Keratinocyte (primary cell): ENCODE data around the gene CFAP61. TPM values are rescaled to one million over a fixed set of nuclear protein-coding genes. Genes with fewer than 3 reads are reported as not detected.

Experiments used
- DNase-seq: peaks from one replicate; pipeline ENCODE4 v3.0.0-alpha.2; 2011; ENCODE audit warnings: low read depth, missing footprints, low spot score
- FAIRE-seq: peaks from 2 replicates; lab custom pipeline; 2011; peaks lifted over from hg19 to GRCh38; lab: Jason Lieb, UNC
- H2AFZ ChIP-seq: 2 replicates; pipeline ENCODE4 v1.6.0; 2012; ENCODE audit warnings: low read length, control low read depth, inconsistent platforms; ENCODE audit not compliant: control insufficient read depth
- H3K27ac ChIP-seq: 2 replicates; pipeline ENCODE4 v1.5.1; 2011; ENCODE audit warnings: low read length; ENCODE audit not compliant: control insufficient read depth, insufficient read depth
- H3K27me3 ChIP-seq: 3 replicates; pipeline ENCODE4 v1.6.0; 2011; ENCODE audit warnings: low read length; ENCODE audit not compliant: control insufficient read depth, insufficient read depth; ENCODE audit errors: extremely low read depth
- H3K36me3 ChIP-seq, 2 experiments: 2 replicates in 1 of 2; 3 replicates in 1 of 2; pipeline ENCODE4 v1.5.1; 2011; ENCODE audit warnings: low read length in 2 of 2, mild to moderate bottlenecking in 1 of 2; ENCODE audit not compliant: control insufficient read depth in 2 of 2, insufficient read depth in 2 of 2; ENCODE audit errors: extremely low read depth in 1 of 2
- H3K4me1 ChIP-seq: 3 replicates; pipeline ENCODE4 v1.5.1; 2011; ENCODE audit warnings: low read length; ENCODE audit not compliant: control insufficient read depth, insufficient read depth; ENCODE audit errors: extremely low read depth
- H3K4me2 ChIP-seq: 3 replicates; pipeline ENCODE4 v1.6.0; 2011; ENCODE audit warnings: low read depth, low read length; ENCODE audit not compliant: control insufficient read depth, insufficient read depth; ENCODE audit errors: extremely low read depth
- H3K4me3 ChIP-seq, 3 experiments: fragments of 200-600 bp in 1 of 3; sonication (generic) in 1 of 3; 2 replicates in 2 of 3; 3 replicates in 1 of 3; pipeline ENCODE4 v1.5.1; 2011 to 2016; ENCODE audit warnings: low read length in 3 of 3, mild to moderate bottlenecking in 3 of 3, control low read depth in 2 of 3, inconsistent platforms in 1 of 3, low read depth in 1 of 3, mixed read lengths in 1 of 3, mixed run types in 1 of 3, moderate library complexity in 1 of 3; ENCODE audit not compliant: control insufficient read depth in 2 of 3, insufficient read depth in 2 of 3; ENCODE audit errors: extremely low read depth in 1 of 3
- H3K79me2 ChIP-seq: 2 replicates; pipeline ENCODE4 v1.6.0; 2012; ENCODE audit warnings: low read length; ENCODE audit not compliant: control insufficient read depth, insufficient read depth
- H3K9ac ChIP-seq: 3 replicates; pipeline ENCODE4 v1.6.0; 2011; ENCODE audit warnings: low read length; ENCODE audit not compliant: control insufficient read depth, insufficient read depth; ENCODE audit errors: extremely low read depth
- H3K9me1 ChIP-seq: 3 replicates; pipeline ENCODE4 v1.6.0; 2011; ENCODE audit warnings: low read length; ENCODE audit not compliant: control insufficient read depth, insufficient read depth; ENCODE audit errors: extremely low read depth
- H3K9me3 ChIP-seq: 2 replicates; pipeline ENCODE4 v1.5.1; 2012; ENCODE audit warnings: low read depth, low read length; ENCODE audit not compliant: control insufficient read depth
- H4K20me1 ChIP-seq: 3 replicates; pipeline ENCODE4 v1.6.0; 2011; ENCODE audit warnings: low read length; ENCODE audit not compliant: control insufficient read depth, insufficient read depth; ENCODE audit errors: extremely low read depth
- EZH2 ChIP-seq: IDR thresholded peaks from one replicate; pipeline ENCODE4 v1.6.1; 2012; ENCODE audit warnings: inconsistent platforms, mild to moderate bottlenecking, low read length, moderate library complexity
- dilution Hi-C: fragments of 300-500 bp; cut with MboI; formaldehyde crosslinking; loops from one replicate; pipeline ENCODE4 v1.7.0; 2020; ENCODE audit warnings: low sequenced_read_pairs; ENCODE audit not compliant: extremely low pct_ligation_motif_present
- polyA plus RNA-seq, 5 experiments: library from polyadenylated mRNA; depleted of rRNA in 3 of 5; stranded (reverse) in 3 of 5; stranded (forward) in 1 of 5; unstranded in 1 of 5; fragments of >200 nt; gene quantifications; 1 replicate in 1 of 5; 2 replicates in 3 of 5; 3 replicates in 1 of 5; pipeline versions ENCODE4 v1.2.1 to v1.2.3, GENCODE V29; 2011 to 2012; ENCODE audit warnings: missing spikeins in 2 of 5, low read depth in 1 of 5, low replicate concordance in 1 of 5
- TF ChIP-seq, protein P1 (sequence below), 3 experiments: IDR thresholded peaks in 1 of 3; conservative IDR thresholded peaks in 1 of 3; optimal IDR thresholded peaks in 1 of 3; 2 replicates in 2 of 3; 3 replicates in 1 of 3; pipeline versions ENCODE3 to v1.5.1; 2011; ENCODE audit warnings: low read length in 3 of 3, mild to moderate bottlenecking in 3 of 3, moderate library complexity in 2 of 3, control low read depth in 1 of 3, inconsistent platforms in 1 of 3; ENCODE audit not compliant: insufficient read depth in 2 of 3; ENCODE audit errors: extremely low read depth in 1 of 3

CFAP61 gene
- polyA plus RNA-seq, 1 donor (not counting 4 experiments of a cell fraction or from before 2014, with no cell fraction given): 0.25 TPM

DNA sequence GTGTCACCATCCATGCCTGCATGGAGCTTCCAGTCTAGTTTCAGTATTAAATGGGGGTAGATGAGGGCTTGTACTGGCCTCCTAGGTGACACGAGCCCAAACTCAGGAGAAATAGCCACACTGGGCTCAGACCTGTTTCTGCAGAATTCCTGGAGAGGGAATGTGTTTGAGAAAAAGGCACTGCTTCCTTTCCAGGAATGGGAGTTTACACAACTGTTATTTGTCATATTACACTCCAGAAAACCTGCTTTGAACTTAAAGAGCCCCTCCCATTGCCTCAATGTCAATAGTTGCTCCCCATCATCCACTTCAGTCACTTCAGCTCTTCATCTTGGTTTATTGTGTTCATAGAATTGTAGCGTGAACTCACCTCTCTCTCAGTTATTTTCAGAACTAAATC lies 151.5 kb downstream of the CFAP61 start:
- FAIRE-seq: no peak
- dilution Hi-C loops: no loop called here

DNA sequence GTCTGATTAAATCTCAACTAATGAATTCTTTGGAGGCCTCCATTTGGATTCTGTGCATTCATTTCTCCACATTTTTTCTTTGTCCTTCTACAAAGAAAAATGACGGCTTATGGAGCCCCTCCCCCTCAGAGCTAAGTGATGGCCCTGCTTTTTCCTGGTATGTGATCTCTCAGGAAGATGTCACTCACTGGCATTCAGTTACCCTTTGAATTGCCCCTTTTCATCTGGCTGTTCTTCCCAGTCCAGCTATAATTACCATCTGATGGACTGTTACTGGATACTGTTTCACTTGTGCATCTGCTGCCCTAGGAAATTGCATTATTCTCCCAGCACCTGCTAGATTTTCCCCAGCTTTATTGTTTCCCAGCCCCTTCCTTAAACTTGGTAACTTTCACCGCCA lies 151.9 kb downstream of the CFAP61 start:
- no peak for DNase-seq

More for the DNA sequence above, 151.5 kb downstream of the CFAP61 start:
- H3K9me3 ChIP-seq: no peaks in the 10 kb centered on the region
- DNase-seq: no peak
- H2AFZ ChIP-seq: no peak overlapping the region
- H3K4me3 ChIP-seq: no peak overlapping the region
- no peaks in the 10 kb centered on the region for H3K36me3 ChIP-seq
- H3K9ac ChIP-seq: no peak overlapping the region
- H3K4me2 ChIP-seq: no peak overlapping the region
- H4K20me1 ChIP-seq: no peaks in the 10 kb centered on the region
- H3K27ac ChIP-seq: no peak overlapping the region
- no peaks in the 10 kb centered on the region for H3K79me2 ChIP-seq
- no peaks in the 10 kb centered on the region for H3K4me1 ChIP-seq
- no peak for TF ChIP-seq EZH2
- TF ChIP-seq, protein P1, sequence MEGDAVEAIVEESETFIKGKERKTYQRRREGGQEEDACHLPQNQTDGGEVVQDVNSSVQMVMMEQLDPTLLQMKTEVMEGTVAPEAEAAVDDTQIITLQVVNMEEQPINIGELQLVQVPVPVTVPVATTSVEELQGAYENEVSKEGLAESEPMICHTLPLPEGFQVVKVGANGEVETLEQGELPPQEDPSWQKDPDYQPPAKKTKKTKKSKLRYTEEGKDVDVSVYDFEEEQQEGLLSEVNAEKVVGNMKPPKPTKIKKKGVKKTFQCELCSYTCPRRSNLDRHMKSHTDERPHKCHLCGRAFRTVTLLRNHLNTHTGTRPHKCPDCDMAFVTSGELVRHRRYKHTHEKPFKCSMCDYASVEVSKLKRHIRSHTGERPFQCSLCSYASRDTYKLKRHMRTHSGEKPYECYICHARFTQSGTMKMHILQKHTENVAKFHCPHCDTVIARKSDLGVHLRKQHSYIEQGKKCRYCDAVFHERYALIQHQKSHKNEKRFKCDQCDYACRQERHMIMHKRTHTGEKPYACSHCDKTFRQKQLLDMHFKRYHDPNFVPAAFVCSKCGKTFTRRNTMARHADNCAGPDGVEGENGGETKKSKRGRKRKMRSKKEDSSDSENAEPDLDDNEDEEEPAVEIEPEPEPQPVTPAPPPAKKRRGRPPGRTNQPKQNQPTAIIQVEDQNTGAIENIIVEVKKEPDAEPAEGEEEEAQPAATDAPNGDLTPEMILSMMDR (optimal IDR thresholded peaks at IDR 0.05 in 1 of 3, IDR thresholded peaks at IDR 0.05 in 1 of 3, conservative IDR thresholded peaks at IDR 0.05 in 1 of 3; ENCODE audit: extremely low read depth in 1 of 3, insufficient read depth in 2 of 3, low read length in 3 of 3): no peak
- no peaks in the 10 kb centered on the region for H3K9me1 ChIP-seq
- peaks cover 4% of the 10 kb centered on the region for H3K27me3 ChIP-seq

More for the DNA sequence above, 151.9 kb downstream of the CFAP61 start:
- dilution Hi-C loops: no loop called here
- Histone ChIP-seq H3K4me2 (no peak overlapping the region), H3K27ac (no peak overlapping the region), H3K79me2 (no peaks in the 10 kb centered on the region), H3K36me3 (no peaks in the 10 kb centered on the region), H2AFZ (no peak overlapping the region), H3K27me3 (peaks cover 4% of the 10 kb centered on the region), H4K20me1 (no peaks in the 10 kb centered on the region), H3K9ac (no peak overlapping the region), H3K9me3 (no peaks in the 10 kb centered on the region), H3K9me1 (no peaks in the 10 kb centered on the region), H3K4me1 (no peaks in the 10 kb centered on the region), H3K4me3 (no peak overlapping the region)
- FAIRE-seq: no peak
- TF ChIP-seq, protein P1 (optimal IDR thresholded peaks at IDR 0.05 in 1 of 3, IDR thresholded peaks at IDR 0.05 in 1 of 3, conservative IDR thresholded peaks at IDR 0.05 in 1 of 3; ENCODE audit: extremely low read depth in 1 of 3, insufficient read depth in 2 of 3, low read length in 3 of 3): no peak
- TF ChIP-seq EZH2: no peak
